A204.1 (cell line): ENCODE results near the gene IL12A.

Experiments used
- FAIRE-seq: peaks from 2 replicates; lab custom pipeline; 2012; peaks lifted over from hg19 to GRCh38; lab: Jason Lieb, UNC

IL12A gene

DNA sequence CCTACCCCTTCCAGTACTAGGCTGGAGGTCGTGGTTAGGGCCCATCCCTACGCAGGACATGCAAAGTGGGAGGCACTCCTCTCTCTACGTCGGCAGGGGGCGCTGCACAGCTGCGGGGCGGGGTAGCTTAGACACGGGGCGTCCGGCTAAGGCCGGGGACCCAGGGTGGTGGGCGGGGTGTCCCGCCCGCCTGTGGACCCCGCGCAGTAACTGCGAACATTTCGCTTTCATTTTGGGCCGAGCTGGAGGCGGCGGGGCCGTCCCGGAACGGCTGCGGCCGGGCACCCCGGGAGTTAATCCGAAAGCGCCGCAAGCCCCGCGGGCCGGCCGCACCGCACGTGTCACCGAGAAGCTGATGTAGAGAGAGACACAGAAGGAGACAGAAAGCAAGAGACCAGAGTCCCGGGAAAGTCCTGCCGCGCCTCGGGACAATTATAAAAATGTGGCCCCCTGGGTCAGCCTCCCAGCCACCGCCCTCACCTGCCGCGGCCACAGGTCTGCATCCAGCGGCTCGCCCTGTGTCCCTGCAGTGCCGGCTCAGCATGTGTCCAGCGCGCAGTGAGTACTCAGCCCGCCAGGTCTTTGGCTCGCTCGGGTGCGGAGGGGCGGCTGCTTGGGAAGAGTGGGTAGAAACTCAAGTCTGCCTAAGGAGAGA is at the start of gene IL12A:
TSS of gene IL12A (plus strand) at position 219 of the 655 bp plus-strand sequence.
- no peak for FAIRE-seq

DNA sequence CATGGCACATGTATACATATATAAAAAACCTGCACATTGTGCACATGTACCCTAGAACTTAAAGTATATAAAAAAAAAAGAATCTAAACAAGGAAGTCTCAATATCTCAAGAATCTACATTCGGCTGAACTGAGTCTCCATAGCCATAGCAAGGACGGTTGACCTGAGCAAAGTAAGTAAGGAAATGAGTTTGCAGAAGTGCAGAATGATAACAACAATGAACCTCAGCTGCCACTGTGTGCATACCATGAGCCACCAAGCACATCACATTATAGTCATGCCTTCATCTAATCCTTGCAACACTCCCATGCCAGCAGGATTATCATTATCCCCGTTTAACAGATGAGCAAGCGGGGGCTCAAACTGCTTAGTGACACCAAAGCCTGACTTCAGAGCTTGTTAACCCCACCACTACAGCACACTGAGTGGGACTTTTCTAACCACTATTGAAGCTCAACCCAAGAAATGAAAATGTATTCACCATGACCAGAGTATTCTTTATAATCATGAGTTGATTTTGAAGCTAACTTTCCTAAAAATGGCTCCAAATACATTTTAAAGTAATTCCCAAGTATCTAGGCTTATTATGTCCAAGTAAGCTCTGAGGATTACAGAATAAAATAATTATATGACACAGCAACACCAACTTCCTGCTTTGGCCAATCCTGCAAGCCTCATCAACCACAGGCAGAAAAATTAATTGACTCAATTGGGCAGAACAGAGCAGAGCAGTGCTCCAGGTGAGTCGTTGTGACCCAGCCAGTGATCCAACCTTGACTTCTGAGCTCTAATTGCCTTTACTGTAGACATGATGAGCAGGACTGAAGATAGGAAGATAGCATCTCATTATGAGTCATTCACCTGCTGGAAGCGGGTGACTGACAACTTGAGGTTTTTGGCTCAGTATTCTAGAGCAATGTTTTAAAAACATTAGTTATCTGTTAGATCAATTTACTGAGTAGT is 47.3 kb upstream of the IL12A start:
- no peak for FAIRE-seq

DNA sequence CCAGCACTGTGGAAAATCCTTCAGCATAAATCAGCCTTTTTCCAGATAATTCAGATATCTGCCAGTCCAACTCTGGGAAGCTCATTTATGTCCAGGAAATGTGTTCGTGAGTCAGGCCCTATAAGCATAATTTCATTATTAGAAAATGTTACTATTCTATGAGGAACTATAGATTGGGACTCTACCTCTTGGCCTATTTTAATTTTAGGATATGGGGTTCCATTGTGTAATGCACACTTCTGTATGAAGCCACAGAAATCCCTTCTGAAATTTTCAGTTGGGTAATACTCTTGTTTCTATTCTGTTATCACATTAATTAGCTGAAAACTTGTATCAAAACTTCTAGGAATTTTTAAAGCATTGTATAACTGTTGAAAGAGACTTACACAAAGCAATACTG is 43.9 kb upstream of the IL12A start:
- no peak for FAIRE-seq

DNA sequence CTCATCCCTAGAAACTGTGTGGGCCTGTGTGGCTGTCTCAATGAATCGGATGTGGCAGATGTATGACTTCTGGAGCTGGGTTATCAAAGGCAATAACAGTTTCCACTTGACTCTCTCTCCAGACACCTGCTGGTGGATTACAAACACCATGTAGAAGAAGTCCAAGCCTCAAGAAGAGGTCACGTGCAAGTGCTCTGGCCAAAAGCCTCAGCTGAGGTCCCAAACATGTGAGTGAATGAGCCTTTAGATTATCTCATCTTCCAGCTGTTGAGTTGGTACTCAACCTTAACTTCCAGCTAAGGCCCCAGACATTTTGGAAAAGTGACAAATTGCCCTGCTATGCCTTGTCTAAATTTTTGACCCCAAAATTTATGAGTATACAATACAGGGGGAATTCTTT is 42.7 kb upstream of the IL12A start:
- FAIRE-seq, result no peak

DNA sequence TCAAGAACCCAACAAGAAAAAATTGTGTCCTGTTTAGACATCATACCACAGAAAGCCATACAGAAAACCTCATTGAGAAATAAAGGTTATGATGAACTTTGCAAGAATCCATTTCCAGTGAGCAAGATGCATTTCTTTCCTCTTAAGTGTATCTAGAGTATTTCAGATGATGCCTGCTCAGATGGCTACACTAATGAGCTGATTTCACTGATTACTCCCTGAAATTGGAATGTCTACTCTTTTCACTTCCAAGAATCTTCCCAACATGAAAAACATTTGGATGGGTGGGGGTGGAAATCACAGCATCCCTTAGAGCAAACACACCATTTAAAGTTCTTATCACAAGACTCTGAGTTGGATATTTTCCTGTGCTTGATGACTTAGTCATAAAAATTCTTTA is 41.4 kb upstream of the IL12A start:
- FAIRE-seq, result no peak

DNA sequence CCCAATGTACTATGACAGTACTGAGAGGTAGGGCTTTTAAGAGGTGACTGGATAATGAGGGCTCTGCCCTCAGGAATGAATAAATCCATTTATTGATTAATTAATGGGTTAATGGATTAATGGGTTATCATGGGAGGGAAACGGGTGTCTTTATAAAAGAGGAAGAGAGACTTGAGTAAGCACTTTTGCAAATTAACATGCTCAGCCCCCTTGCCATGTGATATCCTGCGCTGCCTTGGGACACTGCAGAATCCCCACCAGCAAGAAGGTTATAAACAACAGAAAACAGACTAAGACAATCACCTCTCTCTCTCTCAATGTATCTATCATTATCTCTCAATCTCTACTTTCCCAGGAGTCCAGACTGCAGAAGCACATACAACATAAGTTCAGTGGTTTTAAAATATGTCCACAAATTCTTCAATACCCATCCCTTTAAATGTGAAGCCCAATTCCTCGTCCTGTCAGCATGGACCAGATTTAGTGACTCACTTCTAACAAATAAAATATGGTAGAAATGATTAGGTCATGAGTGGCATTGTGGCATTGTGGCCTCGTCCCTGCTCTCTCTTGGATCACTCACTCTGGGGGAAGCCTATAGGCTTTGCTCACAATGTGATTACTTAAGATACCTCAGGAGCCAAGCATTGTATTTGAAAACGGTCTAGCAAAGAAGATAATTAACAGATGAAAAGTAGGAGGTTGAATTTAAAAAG is 40.0 kb upstream of the IL12A start:
- no peak for FAIRE-seq

DNA sequence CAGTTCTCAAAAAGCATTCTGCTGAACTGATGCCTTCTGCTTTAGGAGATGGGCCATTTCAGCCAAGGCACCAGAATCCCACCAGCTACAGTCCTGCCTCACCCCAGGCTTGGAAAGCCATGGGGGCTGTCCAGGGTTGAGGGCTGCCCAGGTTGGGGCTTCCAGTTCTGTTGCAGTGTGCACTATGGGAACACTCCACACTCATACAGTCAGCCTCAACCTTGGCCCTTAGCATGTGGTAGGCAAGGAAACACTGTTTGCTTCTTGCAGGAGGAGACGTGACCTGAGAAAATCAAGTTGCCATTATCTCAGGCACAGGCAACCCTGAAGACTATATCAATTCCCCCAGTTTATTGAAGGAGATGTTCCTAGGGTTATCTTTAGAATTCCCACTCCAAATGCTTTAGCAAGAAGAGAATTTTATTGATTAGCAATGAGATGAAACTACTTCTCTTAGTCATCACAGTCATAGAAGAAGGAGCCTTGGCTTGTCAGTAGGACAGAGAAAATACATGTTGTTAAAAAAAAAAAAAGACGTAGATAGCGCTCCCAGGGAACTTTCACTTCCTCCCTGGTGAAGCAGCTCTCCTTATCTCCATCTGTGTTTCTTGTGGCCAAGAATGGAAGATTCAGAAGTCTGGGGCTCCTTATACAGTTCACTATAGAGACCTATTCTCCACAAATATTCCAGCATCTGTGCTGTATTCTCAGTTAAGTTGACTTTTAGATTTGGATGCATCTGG is 38.3 kb upstream of the IL12A start:
- no peak for FAIRE-seq

DNA sequence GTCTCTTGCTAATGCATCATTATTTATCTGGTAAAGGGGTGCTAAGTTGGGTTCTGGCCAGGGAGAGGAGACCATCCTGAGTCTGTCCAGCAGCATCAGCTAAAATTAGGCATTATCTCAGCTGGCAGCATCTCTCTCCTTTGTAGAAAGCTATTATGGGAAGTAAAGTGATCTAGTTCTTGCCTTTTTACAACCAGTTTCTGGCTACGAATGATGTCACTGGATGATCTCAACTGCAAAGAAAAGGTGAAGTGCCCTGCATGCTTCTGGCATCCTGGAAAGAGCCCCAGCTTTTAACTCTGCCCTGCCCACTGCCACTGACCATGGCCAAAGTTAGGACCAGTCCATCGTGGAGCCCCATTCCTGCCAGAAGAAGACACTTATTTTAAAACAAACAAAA is 37.1 kb upstream of the IL12A start:
- FAIRE-seq, result no peak

DNA sequence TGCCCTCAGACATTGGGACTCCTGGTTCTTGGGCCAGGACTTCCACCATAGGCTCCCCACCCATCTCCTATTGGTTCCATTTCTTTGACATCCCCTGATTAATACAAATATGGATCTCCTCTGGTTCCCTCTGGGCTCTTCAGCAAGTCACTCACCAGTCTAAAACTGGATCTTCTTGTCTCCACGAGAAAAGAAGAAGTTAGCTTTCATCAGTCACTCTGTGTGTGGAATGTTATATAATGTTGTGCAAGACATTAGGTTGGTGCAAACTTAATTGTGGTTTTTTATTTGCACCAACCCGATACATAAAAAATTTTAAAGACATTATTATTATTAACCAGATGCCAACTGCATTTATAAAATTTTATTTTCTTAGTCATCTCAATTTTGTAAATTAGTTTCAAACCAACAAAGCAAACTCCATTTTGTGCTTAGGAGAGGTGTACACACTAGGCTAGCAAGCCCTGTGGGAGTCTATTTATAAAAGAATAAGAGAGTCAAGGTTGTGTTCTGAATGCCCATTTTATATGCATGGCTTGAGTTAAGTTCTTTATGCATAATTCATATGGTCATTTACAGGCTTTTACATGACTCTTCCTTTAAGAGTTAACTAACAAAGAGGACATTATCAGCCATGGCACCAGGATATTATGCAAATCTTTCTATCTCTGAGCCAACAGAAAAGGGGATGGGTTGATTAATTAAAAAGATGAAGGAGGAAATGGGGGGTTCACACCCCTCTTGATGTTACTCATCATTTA is 35.1 kb upstream of the IL12A start:
- no peak for FAIRE-seq

DNA sequence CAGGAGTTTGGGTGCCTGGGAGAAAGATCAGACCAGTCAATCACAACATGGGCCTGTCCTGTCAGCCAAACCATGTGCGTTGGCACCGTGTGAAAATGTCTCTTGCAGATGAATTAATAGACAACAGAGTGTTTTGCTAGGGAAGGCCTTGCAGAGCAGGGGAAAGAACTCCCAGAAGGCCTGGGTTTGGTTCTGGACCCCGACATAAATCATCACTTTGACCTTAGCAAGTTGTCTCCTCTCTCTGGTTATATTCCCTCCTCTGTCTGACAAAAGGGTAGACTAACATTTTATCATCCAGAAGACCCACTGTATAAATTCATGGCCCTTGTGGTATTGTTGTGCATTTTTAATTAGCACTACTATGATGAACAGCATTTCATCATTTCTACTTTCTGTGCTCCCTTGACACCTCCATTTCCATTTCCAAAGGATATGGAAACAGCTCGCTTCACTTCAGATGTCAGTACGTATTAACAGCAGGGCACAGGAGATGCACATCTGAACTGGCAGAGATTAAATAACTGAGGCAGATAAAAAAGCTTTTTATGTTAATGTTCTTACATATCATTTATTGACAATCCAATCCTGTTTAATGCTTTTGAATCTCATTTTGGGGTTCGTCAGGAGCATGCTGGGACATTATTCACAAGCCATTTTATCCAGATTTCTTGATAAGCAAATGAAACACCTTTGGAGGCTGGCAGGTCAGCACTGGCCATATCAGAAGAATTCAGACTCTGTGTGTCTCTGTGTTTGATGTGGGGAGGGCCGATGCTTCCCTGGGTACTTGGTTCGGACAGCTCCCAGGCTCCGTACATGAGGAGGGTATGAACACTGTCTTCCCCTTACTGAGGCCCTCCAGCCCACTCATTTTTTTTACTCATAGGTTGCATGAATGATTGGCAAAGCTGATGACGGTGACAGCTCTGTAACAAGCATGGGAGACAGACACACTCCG is 28.2 kb upstream of the IL12A start:
- FAIRE-seq, result no peak

DNA sequence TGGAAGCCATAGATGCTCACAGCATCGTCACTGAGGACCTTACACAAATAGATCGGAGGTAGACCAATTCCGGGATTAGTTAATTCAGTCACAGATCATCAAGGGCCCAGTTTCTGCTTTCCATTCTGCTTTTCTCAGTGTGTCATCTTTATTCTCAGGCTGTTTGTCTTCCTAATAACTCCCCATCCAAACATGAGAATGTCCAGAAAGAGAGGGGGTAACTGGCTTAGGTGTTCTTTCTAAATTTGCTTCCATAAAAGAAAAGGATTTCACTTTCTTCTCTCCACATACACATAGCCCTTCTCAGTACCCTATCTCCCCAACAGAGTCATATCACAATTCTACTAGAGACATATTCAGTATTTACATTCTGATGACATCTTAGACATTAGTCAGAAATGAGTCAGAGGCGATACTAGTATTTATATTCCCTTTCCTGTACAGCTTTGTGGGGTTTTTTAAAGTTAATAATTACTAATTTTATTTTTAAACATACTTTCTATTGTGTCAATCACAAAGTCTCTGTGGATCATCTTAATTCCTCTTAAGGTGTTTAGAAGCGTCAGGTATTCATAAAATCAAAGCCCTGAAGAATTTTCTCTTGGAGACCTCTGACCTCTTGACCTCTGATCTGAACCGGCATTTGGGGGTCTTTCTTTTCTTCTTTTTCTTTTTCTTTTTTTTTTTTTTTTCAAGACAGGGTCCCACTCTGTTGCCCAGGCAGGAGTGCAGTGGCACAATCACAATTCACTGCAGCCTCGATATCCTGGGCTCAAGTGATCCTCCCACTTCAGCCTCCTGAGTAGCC is 24.3 kb upstream of the IL12A start:
- FAIRE-seq, result no peak

DNA sequence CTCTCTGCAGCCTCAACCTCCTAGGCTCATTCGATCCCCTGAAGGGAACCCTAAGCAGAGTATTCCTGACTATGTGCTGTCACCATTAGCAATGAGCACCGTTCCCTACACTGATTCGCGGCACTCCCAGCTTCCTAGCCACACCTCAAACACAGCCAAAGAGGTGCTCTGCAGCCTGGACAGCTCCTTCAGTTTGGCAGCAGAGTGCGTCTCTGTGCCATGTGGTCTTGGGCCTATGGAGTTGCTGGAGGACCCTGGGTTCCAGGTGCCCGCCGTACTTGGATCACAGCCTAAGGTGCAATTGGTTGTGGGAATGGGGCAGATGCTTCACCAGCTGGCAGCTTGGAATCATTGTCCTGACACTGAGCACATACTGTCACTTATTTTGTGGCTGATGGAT is 17.3 kb upstream of the IL12A start:
- FAIRE-seq, result no peak

DNA sequence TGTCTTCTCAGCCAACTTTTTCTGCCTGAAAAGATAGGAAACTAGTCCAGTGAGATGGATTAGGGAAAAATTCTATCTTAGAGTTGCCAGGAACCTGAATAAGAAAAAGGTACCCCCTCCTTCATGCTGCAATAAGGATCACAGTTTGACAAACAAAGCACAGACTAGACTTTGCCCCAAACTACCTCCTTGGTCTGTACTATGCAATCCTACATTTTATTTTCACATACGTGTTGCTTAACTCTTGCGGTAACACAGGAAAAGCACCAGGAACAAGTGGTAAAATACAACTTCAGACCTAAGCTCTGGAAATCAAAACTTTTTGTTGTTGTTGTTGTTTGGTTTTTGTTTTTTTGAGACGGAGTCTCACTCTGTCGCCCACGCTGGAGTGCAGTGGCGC is 11.3 kb upstream of the IL12A start:
- FAIRE-seq, result no peak

DNA sequence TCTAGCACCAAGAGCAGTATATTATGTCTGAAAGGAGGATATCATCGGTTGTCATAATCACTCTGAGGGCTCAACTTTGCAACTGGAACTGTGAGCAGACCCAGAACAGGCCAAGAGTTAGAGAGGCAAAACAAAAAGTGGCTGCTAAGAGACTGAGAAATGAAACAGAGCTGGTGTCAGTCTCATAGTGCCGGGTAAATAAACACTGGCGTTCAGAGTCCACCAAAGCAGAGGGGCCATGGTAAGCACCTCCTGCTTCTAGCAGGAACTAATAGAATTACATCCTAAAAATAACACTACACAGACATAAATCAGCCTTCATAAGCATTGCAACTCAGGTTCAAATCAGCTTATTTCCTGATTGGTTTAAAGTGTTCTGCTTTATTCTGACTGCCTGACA is 10.3 kb upstream of the IL12A start:
- FAIRE-seq, result no peak

DNA sequence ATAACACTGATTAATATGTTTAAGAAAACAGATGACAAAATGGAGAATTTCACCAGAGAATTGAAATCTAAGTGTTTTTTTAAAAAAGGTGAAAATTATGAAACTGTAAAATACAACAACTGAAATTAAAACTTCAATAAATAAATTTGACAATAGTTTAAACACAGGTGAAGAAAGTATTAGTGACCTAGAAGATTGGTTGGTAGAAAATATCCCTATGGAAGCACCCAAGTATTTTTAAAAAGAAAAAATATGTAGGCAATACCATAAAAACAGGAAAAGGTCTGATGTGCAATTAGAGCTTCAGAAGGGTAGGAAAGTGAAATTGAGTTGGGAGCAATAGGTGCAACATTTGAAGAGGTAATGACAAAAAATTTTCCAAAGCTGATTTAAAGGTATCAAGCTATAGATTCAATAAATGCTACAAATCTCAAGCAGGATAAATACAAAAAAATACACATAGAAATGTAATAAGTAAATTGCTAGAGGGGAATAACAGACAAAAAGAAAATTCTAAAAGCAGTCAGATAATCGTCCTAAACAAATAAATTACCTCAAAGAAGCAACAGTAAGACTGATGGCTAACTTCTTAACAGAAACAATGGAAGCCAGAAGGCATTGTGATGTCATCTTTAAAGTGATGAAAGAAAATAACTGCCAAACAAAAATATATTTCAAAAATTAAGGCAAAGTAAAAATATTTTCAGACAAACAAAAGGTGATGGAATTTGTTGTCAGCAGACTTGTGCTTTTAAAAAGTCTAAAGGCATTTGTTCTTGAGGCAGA is 9.5 kb upstream of the IL12A start:
- peak; percentile 47 for FAIRE-seq

DNA sequence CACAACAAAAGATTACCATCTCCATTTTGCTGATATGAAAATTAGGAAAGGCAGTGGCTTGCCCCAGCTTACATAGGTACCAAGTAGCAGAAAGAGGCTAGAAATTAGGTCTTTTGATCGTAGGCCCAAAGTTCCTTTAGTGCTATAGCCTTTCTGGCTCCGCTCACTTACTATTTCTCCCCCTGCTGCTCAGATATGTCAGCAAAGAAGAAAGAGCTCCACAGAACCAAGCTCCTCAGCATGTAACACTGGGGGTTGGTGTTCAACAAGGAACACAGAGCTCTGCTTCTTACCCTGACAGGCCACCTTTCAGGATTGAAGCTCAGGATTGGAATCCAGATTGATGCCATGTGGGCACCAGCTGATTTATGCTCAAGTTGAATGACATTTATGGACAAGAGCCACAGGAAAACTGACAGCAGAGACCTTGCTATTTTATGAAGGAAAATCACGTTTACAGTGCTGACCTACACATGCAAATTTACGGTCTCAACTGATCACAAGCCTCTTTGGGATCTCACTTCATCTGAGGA is 6.1 kb upstream of the IL12A start:
- no peak for FAIRE-seq

DNA sequence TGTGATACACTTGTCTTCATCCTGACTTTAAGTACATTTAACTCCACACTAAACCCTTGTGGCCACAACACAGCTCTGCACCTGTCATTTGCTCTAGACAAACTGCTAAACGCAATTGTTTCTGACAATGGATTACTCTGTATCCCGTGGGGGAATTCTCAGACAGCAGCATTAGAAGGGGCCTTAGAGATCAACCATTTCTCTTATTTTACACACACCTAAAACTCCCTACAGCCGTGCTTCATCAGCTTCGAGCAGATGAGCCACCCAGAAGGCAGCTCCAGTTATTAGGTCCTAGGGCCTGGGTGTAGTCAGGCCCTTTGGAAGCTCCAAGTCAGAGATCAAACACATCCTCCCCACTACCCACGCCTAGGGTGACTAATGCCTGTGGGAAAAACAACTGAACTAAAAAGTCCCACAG is 1.3 kb upstream of the IL12A start:
- no peak for FAIRE-seq
